DMS53 treated with DMSO at 0.1 percent for 48 hours (cell line): ENCODE results near the gene RBMY1F.
"Not testable (repeated sequence)": the region's sequence is repeated elsewhere in the genome, so short reads cannot be mapped to it uniquely, and the experiment has no call there.

Experiments used
- DNase-seq: peaks from one replicate; lab custom pipeline; 2025; ENCODE audit not compliant: unreplicated experiment; lab: John Stamatoyannopoulos, UW

RBMY1F gene

DNA sequence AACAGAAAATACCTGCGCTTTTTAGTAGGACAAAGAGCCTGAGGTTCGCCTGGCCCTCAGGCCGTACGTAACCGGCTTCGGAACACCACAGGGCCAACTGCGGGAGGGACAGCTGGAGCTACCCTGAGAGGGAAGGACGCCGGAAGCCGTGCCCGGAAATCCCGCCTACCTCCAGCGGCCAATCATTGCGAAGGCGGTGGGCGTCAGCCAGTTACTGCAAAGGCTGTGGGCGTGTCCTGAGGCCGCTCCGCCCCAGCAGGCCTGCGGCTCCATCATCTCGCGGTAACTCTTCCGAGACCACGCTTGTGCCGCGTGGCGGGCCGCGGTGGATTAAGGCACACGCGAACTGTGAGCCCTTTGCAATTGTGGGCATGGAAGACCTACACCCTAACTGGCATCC, at the start of gene RBMY1F:
Gene RBMY1F (minus strand): TSS at position 101 of the 400 bp plus-strand sequence. CDS start 1,954 bp downstream, outside the sequence.
- not testable (repeated sequence) for DNase-seq

DNA sequence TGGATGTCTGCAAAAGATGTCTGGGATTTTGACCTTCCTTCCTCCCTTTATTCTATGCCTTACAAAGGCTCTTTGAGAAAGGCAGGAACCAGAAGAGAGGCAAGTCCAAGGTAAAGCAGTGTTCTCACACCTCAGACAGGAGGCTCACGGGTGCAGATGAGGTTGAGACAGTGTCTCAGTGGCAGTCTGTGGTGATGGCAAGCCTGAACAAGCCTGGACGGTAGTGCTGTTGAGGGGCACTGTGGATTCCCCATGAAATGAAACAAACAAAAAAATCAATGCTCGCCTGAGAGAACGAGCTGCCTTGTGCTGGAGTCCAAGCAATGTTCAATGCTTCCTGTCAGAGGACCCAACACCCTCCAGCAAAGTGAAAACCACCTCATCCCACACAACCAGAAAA, 31.6 kb downstream of the RBMY1F start:
- DNase-seq = not testable (repeated sequence)

DNA sequence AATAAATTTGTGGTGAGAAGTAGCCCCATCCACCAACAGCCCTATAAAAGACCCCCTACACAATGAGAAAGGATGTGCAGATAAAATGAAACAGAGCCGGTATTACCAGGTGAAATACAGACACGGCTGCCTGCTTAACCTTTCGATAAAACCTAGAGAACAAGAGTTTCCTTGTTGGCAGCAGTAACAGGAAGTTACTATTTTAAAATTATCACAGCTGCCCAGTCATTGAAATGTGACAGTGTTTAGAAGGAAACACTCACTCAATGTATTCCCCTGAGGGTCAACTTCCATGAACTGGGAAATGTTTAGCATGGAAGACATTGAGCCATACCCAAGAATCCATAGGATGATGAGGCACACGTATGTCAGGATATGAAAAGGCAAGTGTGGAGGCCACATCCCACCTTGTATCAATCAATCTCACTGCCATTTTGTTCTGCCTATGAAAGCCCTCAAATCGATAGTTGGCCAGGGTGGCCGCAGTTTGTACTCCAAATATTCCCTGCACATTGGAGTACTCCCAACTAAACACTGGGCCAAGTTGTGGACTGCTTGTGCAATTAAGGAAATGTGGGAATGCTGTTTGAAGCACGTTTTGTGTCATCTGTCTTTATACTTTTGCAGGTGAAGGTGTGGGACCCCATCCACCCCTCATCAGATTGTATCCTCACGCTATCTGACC, 41.6 kb downstream of the RBMY1F start:
- not testable (repeated sequence) for DNase-seq

DNA sequence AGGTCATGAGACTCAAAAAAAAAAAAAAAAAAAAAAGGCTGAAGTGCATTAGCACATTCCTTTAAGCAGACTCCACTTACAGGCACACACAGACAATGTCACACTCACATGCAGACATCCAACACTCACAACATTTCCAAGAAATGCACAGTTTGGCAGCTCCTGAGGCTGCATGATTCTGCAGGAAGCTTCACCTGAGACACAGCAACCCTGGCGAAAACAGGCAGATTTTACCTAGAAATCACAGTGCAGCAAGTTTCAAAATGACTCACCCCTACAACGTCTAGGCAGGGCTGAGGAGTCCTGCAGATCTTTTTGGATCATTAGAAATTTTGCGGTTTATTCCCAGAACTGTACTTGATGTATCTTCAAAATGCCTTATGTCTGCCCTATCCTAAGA, 48.0 kb downstream of the RBMY1F start:
- DNase-seq = not testable (repeated sequence)

DNA sequence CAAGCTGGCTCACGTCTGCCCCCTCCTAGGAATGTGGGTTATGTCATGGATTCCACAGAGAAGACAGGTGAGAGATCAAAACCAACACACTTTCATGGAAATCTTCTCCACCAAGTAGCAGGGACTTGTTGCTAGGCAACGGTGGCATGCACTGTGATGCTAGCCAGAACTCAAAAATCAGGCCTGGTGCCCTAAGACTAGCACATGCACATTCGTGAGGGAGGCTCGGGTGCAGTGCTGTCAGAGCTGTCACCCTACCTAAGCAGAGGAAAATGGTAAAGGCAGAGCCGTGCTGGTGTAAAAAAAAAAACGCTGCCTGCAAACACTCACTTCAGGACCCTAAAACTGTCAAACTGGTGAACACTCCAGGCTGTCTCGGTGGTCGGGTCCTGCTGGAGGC, 52.2 kb downstream of the RBMY1F start:
- not testable (repeated sequence) for DNase-seq
